GM12878 (cell line): ENCODE results near the gene CADPS.

Experiments
- BRCA1 ChIP-seq: IDR thresholded peaks from 2 replicates; pipeline ENCODE4 v1.6.1; 2011; ENCODE audit warnings: low read depth, low read length, improper control_type of control experiment
- CTCF ChIP-seq, 3 experiments: IDR thresholded peaks in 2 of 3; conservative IDR thresholded peaks in 1 of 3; 2 replicates each; pipeline ENCODE4 v1.5.1; 2011; ENCODE audit warnings: low read depth in 3 of 3, low read length in 3 of 3, mild to moderate bottlenecking in 3 of 3, control low read depth in 2 of 3, moderate library complexity in 2 of 3, inconsistent platforms in 1 of 3, mixed read lengths in 1 of 3; ENCODE audit not compliant: control insufficient read depth in 2 of 3, insufficient read depth in 1 of 3; ENCODE audit errors: extremely low read depth in 1 of 3
- DPF2 ChIP-seq: fragments of 450-650 bp; IDR thresholded peaks from 2 replicates; pipeline ENCODE4 v1.6.1; 2017; ENCODE audit warnings: mild to moderate bottlenecking
- EGR1 ChIP-seq, 2 experiments: IDR thresholded peaks; 1 replicate in 1 of 2; 2 replicates in 1 of 2; pipeline ENCODE4 v1.6.1; 2011 to 2012; ENCODE audit warnings: low read depth in 2 of 2, low read length in 2 of 2, borderline replicate concordance in 1 of 2, mild to moderate bottlenecking in 1 of 2, moderate library complexity in 1 of 2
- EP300 ChIP-seq, 2 experiments: fragments of 150-350 bp in 1 of 2; IDR thresholded peaks; 2 replicates each; pipeline ENCODE4 v1.6.1; 2011 to 2012; ENCODE audit warnings: low read depth in 2 of 2, low read length in 2 of 2, borderline replicate concordance in 1 of 2, improper control_type of control experiment in 1 of 2, inconsistent platforms in 1 of 2; ENCODE audit not compliant: control insufficient read depth in 1 of 2
- NRF1 ChIP-seq: conservative IDR thresholded peaks from 2 replicates; pipeline ENCODE4 v1.6.1; 2011; ENCODE audit warnings: mild to moderate bottlenecking, low read depth, low read length, improper control_type of control experiment
- YY1 ChIP-seq: IDR thresholded peaks from 2 replicates; pipeline ENCODE4 v1.6.1; 2011; ENCODE audit warnings: low read depth, mild to moderate bottlenecking, low read length
- ZBTB33 ChIP-seq: fragments of 450-650 bp; IDR thresholded peaks from 2 replicates; pipeline ENCODE4 v1.6.1; 2017; ENCODE audit warnings: mild to moderate bottlenecking

DNA sequence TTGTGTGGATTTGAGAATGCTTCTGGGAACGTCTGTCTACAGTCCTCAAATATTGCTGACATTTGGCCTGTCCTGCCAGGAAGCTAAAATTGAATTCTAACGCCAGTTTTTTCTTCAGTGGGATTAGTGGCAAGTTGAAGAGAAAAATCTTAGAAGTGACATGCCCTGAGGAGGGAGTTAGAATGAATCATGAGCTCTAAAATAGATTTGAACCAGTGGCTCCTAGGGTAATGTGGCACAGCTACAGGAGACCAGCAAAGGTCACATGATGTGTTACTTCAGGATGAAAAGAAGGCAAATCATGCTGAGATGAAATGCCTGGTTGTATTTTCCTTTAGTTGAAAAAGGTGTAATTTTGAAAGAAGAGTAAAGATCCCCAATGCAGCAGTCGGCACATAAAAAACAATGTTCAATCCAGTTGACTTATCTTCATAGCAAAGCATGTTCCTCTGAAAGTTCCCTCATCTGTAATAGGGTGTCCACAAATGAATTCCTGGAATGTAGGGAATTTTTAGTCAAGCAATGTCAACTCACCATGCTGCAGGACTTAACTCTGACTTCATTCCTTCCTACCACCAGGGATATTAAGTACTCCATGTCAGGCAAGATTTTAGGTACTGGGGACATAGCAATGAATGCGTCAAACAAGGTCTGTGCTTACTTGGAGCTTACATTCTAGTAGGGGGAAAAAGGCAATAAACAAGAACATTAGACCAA is 171.6 kb downstream of the CADPS start:
- TF ChIP-seq ZBTB33 = no peak
- no peak for TF ChIP-seq CTCF (IDR thresholded peaks at IDR 0.05 in 2 of 3, conservative IDR thresholded peaks at IDR 0.05 in 1 of 3; ENCODE audit: control insufficient read depth in 2 of 3, extremely low read depth in 1 of 3, insufficient read depth in 1 of 3, low read depth in 3 of 3, low read length in 3 of 3)
- no peak for TF ChIP-seq EGR1 (IDR thresholded peaks at IDR 0.05; ENCODE audit: borderline replicate concordance in 1 of 2, low read depth in 2 of 2, low read length in 2 of 2)
- no peak for TF ChIP-seq DPF2
- TF ChIP-seq EP300 (IDR thresholded peaks at IDR 0.05; ENCODE audit: borderline replicate concordance in 1 of 2, control insufficient read depth in 1 of 2, low read depth in 2 of 2, low read length in 2 of 2) = no peak
- no peak for TF ChIP-seq YY1
- TF ChIP-seq BRCA1 = no peak
- no peak for TF ChIP-seq NRF1
